Activated T-cell treated with anti-CD3 and anti-CD28 coated beads for 24 hours (primary cell): ENCODE data around the gene RAD51B.

Experiments used
- DNase-seq: peaks from one replicate; pipeline ENCODE4 v3.0.0-alpha.2; 2020; ENCODE audit warnings: low read depth

The RAD51B gene

GRCh38 chr14:68551045-68551683, 731.6 kb downstream of the RAD51B start:
- DNase-seq, result no peak

- DNase-seq, result no peak
These were observed 732.5 kb downstream of the RAD51B start for GRCh38 chr14:68552075-68552474.

GRCh38 chr14:68552602-68553001, 733.0 kb downstream of the RAD51B start:
- no peak for DNase-seq

GRCh38 chr14:68553311-68553710, 733.7 kb downstream of the RAD51B start:
- no peak for DNase-seq

- DNase-seq, result no peak
These were observed 734.7 kb downstream of the RAD51B start for GRCh38 chr14:68554231-68554630.

- no peak for DNase-seq
These were observed 736.7 kb downstream of the RAD51B start for GRCh38 chr14:68556253-68556652.

GRCh38 chr14:68557648-68558047, 738.1 kb downstream of the RAD51B start:
- DNase-seq, result no peak

- no peak for DNase-seq
These were observed 738.5 kb downstream of the RAD51B start for GRCh38 chr14:68558096-68558495.

GRCh38 chr14:68559949-68560348, 740.4 kb downstream of the RAD51B start:
- DNase-seq, result no peak

- DNase-seq, result no peak
These were observed 742.0 kb downstream of the RAD51B start for GRCh38 chr14:68561531-68562007.

GRCh38 chr14:68562911-68563250, 743.3 kb downstream of the RAD51B start:
- DNase-seq, result no peak

- DNase-seq, result no peak
These were observed 743.9 kb downstream of the RAD51B start for GRCh38 chr14:68563251-68564131.

- DNase-seq, result no peak
These were observed 744.7 kb downstream of the RAD51B start for GRCh38 chr14:68564191-68564825.

- DNase-seq, result no peak
These were observed 745.5 kb downstream of the RAD51B start for GRCh38 chr14:68564826-68565759.

GRCh38 chr14:68566075-68566474, 746.5 kb downstream of the RAD51B start:
- no peak for DNase-seq

GRCh38 chr14:68568907-68569897, 749.6 kb downstream of the RAD51B start:
- no peak for DNase-seq

GRCh38 chr14:68569970-68570409, 750.4 kb downstream of the RAD51B start:
- no peak for DNase-seq

- DNase-seq, result no peak
These were observed 751.6 kb downstream of the RAD51B start for GRCh38 chr14:68571114-68571591.

GRCh38 chr14:68571928-68572525, 752.4 kb downstream of the RAD51B start:
- DNase-seq, result no peak

- no peak for DNase-seq
These were observed 753.5 kb downstream of the RAD51B start for GRCh38 chr14:68573126-68573525.
